Left colon (tissue), 2 donors: ENCODE results near the gene KDM5A. TPM values are rescaled to one million over a fixed set of nuclear protein-coding genes. Genes with fewer than 3 reads are reported as not detected.
"Not testable (repeated sequence)": the region's sequence is repeated elsewhere in the genome, so short reads cannot be mapped to it uniquely, and the experiment has no call there.

Source experiments
- ATAC-seq: fragments of 200-7000 bp; cut with Tn5 transposase; one replicate; pipeline ENCODE4 v1.9.1; 2020; ENCODE audit warnings: mild to moderate bottlenecking, moderate library complexity
- DNase-seq, 2 donors: peaks; one replicate each; pipeline ENCODE4 v3.0.0-alpha.2; 2020
- intact Hi-C, 2 donors: fragments of 100-400 bp; cut with DNase I in 1 of 2; cut with micrococcal nuclease in 1 of 2; formaldehyde crosslinking; loops; one replicate each; pipeline versions ENCODE4 v1.11.2 to v1.14.0; 2022; cut with DNase I, micrococcal nuclease
- long read RNA-seq: library from polyadenylated mRNA; unstranded; transcript quantifications from one replicate; pipeline ENCODE4 v2.0.0, GENCODE V29; 2021
- total RNA-seq, 2 donors: library from RNA; stranded (reverse); fragmentation: NEBNext Ultra II Directional; extraction: Animal tissue kit (Norgen Biotek cat#: 25700); gene quantifications; one replicate each; pipeline ENCODE4 v1.2.1, GENCODE V29; 2021
- donor health status: DM: no; HTN: no; CAD: no.
- donor health status: DM: yes; HTN: yes; CAD: no.

KDM5A gene
- total RNA-seq: 10 to 100 TPM; 48.7 to 63.5 TPM
- long read RNA-seq, transcript KDM5A-203 (2 exons, 401 nt): major isoform, 10 of 53 reads
- long read RNA-seq, partial matches to known transcripts: 34 of 53 reads
- long read RNA-seq, other reads (novel, unspliced or antisense): 9 of 53 reads

DNA sequence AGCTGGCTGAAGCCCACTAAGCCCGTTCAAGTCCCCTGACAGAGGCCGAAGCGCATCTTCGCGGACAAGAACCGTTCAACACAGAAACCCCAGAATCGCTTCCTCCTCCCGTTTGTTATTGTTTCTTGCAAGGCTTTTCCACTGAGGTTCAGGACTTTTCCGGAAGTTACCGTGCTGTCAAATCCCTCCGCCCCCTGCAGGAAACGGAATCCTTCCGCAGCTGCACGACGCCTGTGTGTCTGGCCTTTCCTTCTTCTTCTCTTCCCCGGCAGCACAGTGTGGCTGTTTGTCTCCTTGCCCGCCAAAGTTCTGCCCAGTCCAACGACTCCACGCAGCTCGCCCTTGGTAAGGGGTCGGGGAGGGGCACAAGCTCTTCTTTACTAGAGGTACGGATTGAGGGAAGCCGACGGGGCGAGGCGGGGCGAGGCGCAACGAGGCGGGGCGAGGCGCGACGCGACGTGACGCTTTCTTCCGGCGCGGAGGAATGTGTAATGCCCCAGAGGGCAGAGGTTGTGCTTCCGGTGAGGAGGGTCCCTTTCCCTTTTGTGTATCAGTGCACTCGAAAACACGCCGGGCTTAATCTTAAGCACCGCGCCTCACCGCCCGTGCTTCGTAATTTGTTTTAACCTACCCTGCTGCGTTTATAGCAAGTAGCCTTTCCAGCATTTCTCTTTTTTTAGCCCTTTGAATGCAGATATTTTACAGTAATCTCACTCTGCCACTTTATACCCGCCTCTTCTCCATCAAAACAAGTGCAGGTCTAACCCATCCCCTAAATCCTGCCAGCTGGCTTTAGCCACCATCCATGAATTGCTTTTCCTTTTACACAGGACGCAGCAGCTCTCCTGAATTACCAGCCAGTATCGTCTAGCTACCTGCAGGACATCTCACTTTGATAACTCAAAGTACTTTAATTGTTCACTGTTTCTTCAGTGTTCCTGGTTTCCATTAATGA lies at the start of gene KDM5A:
TSS of gene KDM5A (minus strand) at position 179 of the 955 bp plus-strand sequence. CDS start 229 bp downstream, outside the sequence.
- DNase-seq (peak; percentile 89 to 91), ATAC-seq (peak; percentile 97)
- intact Hi-C loops: no loop called here

DNA sequence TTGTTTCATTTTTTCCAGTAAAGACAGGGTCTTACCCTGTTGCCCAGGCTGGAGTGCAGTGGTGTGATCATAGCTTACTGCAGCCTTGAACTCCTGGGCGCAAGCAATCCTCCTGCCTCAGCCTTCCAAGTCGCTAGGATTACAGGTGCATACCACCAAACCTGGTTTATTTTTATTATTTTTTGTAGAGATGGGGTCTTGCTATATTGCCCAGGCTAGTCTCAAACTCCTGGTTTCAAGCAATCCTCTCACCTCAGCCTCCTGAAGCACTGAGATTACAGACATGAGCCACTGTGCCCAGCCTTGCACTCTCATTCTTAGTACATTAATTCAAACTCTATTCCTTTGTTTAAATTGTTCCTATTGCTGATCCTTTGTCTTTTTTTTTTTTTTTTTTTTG lies 46.6 kb upstream of the KDM5A start:
- intact Hi-C loops, DNase-seq: not testable (repeated sequence)

DNA sequence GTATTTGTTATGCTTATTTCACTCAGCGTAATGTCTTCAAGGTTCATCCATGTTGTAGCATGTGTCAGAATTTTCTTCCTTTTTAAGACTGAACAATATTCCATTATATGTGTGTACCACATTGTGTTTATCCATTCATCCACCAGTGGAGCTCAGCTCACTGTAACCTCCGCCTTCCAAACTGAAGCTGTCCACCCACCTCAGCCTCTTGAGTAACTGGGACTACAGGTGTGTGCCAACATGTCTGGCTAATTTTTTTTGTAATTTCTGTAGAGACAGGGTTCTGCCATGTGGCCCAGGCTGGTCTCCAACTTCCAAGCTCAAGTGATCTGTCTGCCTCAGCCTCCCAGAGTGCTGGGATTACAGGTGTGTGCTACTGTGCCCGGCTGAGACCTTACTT lies 33.4 kb upstream of the KDM5A start:
- intact Hi-C loops: no loop called here
- DNase-seq (no peak), ATAC-seq (no peak)

More for the DNA sequence above, 46.6 kb upstream of the KDM5A start:
- ATAC-seq: not testable (repeated sequence)

DNA sequence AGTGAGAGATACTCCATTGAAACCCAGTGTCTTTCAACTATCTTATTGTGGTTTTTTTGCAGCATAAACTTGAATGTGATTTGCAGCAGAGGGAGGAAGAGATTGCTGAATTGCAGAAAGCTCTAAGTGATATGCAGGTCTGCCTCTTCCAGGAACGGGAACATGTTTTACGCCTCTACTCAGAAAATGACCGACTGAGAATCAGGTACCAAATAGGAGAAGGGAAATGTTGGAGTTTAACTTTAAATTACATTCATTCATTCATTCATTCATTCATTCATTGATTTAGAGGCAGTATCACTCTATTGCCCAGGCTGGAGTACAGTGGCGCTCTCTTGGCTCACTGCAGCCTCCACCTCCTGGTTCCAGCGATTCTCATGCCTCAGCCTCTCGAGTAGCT lies 29.3 kb upstream of the KDM5A start:
- intact Hi-C loops: no loop called here
- no peak for ATAC-seq
- DNase-seq: no peak

DNA sequence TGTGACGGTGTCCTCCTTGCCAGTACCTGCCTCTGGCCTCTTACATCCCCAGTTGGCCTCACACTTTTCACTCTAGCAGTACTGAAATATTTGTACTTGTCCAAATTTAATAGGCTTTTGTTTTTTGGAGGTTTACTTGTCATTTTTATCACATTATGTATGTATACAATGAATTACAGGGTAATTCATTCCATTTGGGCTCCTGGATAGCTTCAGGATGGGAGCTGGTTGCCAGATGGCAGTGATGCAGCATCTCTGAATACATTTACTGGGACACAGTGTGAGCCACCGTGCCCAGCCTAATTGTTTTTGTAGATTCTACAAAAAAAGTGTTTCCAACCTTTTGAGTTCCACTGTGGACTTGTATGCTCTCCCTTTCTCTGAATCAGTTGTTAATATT lies 25.7 kb upstream of the KDM5A start:
- intact Hi-C loops: no loop called here
- ATAC-seq (no peak), DNase-seq (no peak)

DNA sequence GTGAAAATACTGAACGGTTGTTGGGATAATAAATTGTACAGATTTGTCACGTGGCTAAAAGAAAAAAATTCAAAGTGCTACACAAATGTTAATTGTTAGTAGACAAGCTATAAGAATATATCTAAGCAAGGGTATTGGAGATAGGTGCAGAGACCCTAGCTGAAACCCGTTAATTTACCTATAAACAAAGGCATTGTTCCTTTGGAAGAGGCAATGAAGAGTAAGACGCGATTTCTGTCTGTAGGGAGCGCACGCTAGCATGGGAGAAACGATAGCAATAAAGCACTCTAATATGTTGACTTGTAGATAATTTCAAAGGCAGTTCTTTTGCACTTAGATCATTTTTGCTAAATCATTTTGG lies 12.9 kb upstream of the KDM5A start:
- ATAC-seq (no peak), DNase-seq (no peak)
- intact Hi-C loops: no loop called here

DNA sequence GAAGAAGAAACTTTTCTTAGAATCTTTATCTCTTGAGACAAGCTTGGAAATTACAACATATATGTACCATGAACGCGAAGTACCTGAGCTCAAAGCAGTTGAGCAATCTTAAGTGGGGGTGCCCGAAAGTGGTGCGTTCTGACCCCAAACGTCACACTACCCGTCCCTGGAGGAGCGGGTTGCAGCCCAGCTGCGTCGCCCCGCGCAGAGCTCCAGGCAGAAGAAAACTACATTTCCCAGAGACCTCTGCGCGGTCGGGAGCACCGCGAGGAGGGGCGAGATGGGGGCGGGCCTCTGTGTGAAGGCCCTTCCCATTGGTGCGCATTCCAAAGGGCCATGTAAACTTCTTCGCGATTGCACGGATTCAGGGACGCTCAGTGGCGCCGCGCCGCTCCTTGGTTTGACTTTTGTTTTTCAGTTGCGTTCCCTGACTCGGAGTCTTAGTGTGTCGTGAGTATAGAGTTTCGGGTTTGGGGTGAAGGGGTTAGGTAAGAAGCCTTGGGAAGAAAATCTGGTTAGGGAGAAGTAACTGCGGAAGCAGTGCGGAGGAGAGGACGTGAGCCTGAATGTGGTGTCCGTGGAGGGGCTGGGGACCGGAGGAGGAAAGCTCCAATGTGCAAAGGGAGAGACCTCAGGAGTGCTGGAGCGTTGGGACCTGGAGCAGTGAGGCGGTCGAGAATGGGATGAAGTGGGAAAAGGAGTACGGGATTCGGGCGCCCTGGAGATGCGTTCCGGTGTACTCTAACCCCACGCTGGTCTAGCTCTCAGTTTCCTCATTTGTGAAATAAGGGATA lies 12.3 kb upstream of the KDM5A start, which contains the start of gene CCDC77:
TSS of gene CCDC77 (plus strand) at position 410 of the 794 bp plus-strand sequence. CDS start 7,740 bp downstream, outside the sequence.
- ATAC-seq: peak; percentile 100
- peak; percentile 87 to 92 for DNase-seq
- intact Hi-C loops: no loop called here

DNA sequence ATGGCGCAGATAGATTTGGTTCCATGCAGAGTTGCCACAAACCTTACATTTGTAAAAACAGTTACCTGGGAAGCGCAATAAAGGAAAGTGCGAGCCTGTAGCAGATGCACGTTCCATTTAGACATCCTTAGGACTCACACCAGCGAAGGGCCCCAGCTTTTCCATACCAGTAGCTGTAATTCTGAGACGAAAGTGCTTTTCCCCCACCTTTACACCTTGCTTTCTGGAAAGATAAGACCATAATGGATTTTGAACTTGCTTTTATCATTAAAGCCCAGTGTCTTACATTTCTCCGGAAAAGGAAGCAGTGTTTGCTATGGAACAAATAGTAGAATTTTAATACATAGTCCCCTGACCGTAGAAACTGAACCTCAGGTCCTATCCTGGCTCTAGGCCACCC lies 11.7 kb upstream of the KDM5A start:
- ATAC-seq (no peak), DNase-seq (no peak)
- intact Hi-C loops: no loop called here

DNA sequence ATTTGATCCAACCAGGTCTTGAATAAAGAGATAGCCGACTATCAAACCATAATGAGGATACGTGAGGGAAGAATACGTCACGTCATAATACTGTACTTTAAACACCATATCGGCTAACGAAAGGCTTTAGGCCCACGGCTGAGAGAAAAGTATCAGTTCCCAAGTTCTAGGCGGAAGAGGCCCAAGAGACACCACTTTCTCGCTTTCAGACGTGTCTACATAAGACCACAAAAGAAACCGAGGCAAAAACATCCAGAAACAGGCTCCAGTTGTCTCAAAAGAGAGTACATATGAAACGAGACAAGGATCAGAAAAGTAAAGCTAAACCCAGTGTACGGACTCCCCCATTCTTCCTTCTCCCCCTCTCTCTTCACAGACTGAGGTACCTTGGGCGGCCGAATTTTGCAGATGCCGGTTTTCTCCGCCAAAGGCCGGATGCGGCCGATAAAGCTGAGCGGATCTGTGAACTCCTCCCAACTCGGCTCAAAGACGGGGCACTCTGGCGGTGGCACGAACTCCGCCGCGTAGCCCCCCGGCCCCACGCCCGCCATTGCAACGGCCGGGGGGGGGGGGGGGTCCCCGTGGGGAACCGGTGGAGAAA lies 479 bp downstream of the KDM5A start:
- intact Hi-C loops: no loop called here
- peak in 1 of 2 donors; percentile 45 for DNase-seq
- peak; percentile 40 for ATAC-seq

DNA sequence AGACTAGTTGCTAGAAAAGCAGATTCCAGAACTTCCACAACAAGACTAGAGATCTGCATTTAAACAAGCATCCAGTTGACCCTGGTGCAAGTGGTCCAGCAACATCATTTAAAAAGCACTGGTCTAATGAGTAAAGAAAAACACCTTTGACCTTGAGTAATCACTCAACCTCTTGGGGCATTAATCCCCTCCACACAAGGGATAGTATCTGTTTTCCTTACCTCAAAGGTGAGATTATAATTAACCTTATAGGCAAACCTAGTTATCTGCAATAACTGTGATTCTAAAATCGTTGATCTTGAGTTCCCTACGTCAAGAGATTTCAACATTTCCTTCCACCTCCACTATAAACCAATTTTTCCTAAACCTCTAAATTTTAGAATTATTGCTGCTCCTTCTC lies 1.1 kb downstream of the KDM5A start:
- no peak for ATAC-seq
- intact Hi-C loops: no loop called here
- no peak for DNase-seq

DNA sequence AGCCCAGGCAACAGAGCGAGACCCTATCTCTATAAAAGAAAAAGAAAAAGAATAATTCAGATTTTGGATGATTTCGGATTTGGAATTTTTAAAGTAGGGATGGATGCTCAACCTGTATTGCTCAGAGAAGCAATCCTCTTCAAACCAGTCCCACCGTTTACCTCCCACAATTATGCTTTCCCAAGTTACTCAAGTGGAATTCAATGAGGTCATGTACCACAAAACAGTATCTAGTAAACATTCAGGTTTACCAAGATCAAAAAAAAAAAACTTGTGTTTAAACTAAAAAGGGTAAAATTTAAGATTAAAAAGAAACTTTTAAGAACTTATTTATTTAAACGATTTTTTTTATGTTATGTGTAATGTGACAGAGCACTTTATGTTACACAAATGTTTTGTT lies 2.5 kb downstream of the KDM5A start:
- no peak for DNase-seq
- ATAC-seq: no peak
- intact Hi-C loops: no loop called here

DNA sequence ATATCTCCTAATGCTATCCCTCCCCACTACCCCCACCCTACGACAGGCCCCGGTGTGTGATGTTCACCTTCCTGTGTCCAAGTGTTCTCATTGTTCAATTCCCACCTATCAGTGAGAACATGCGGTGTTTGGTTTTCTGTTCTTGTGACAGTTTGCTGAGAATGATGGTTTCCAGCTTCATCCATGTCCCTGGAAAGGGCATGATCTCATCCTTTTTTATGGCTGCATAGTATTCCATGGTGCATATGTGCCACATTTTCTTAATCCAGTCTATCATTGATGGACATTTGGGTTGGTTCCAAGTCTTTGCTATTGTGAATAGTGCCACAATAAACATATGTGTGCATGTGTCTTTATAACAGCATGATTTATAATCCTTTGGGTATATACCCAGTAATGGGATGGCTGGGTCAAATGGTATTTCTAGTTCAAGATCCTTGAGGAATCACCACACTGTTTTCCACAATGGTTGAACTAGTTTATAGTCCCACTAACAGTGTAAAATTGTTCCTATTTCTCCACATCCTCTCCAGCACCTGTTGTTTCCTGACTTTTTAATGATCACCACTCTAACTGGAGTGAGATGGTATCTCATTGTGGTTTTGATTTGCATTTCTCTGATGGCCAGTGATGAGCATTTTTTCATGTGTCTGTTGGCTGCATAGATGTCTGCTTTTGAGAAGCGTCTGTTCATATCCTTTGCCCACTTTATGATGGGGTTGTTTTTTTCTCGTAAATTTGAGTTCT lies 18.2 kb downstream of the KDM5A start:
- ATAC-seq, intact Hi-C loops, DNase-seq: not testable (repeated sequence)

DNA sequence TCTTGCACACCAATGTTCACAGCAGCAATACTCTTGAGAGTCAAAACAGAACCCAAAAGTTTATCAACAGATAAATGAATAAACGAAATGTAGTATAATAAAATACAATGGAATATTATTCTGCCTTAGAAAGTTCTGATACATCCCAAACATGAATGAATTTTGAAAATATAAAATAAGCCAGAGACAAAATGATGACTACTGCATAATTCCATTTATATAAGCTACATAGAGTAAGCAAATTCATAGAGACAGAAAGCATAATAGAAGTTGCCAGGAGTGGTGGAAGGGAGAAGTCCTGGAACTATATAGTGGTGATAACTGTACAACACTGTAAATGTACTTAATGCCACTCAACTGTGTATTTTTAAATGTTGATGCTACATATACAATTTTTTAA lies 21.1 kb downstream of the KDM5A start:
- ATAC-seq (no peak), DNase-seq (no peak)
- intact Hi-C loops: no loop called here

DNA sequence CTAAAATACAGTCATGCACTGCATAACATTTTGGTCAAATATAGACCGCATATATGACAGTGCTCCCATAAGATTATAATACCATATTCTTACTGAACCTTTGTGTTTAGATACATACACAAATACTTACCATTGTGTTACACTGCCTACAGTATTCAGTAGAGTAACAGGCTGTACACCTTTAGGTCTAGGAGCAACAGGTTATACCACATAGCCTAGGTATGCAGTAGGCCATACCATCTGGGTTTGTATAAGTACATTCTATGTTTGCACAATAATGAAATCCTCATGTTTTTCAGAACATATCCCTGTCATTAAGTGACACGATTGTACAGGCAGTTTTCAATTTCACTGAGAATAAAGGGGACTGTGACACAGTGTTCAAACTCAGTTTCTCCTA lies 22.3 kb downstream of the KDM5A start:
- intact Hi-C loops: no loop called here
- ATAC-seq (no peak), DNase-seq (no peak)

DNA sequence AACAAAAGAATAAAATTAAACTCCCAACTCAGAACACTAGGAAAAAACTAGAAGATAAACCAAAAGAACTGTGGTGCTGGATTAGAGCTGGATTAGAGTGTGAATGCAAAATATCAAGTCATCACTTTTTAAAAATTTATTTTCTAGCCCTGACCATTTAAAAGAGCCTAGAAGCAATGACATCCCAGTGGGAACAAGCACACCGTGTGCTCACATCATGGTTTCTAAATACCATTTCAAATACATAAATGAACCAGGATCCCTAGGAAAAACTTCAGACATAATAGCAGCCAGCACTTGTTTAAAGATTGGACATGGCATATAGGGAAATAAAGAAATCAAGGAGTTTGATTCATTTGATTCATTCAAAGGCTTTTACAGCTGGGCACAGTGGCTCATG lies 30.0 kb downstream of the KDM5A start:
- intact Hi-C loops: no loop called here
- ATAC-seq (no peak), DNase-seq (no peak)

DNA sequence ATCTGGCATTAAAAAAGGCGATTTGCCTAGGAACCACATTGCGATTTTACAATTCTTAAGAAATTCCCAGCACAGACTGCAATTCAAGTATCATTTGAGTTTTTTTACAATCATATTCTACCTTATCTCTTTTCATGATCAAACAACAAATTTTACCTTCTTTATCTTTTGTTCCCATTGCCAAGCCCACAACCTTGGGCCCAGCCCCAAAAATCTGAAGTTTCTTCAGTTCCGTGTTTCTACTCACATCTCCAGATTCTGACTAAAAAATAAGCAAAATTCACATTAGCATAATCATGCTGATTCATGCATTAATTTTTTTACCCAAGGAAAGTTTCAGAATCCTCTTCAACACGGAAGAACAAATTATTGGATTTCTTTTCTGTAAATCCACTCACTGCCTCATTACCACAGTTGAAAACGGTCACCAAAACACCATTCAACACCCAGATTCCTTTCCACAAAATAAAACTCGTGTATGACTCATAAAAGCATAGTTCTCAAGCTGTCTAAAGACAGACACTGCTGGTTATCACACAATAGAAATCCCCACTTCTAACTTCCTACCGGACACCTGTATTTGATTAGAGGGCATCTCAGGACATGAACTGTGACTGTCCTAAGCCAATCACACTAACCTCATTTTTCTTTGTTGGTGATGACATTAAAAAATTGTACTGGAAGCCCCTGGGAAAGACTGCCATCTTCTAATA lies 32.7 kb downstream of the KDM5A start:
- DNase-seq: no peak
- intact Hi-C loops: no loop called here
- peak; percentile 62 for ATAC-seq

DNA sequence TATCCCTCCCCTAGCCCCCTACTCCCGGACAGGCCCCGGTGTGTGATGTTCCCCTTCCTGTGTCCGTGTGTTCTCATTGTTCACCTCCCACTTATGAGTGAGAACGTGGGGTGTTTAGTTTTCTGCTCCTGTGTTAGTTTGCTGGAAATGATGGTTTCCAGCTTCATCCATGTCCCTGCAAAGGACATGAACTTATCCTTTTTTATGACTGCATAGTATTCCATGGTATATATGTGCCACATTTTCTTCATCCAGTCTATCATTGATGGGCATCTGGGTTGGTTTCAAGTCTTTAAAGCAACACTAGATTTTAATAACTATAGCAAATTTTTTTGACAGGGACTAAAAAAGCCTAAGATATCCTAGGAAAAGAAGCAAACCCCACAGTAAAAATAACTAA lies 37.9 kb downstream of the KDM5A start:
- DNase-seq, intact Hi-C loops, ATAC-seq: not testable (repeated sequence)

DNA sequence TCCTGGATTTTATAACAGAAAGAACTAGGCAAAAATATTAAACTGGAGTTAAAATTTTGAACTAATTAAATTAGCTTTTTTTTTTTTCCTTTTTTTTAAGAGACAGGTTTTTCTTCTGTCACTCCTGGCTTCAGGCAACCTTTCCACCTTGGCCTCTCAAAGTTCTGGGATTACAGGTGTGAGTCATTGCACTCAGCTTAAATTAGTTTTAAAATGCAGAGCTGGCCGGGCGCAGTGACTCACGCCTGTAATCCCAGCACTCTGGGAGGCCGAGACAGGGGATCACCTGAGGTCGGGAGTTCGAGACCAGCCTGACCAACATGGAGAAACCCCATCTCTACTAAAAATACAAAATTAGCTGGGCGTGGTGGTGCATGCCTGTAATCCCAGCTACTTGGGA lies 39.5 kb downstream of the KDM5A start:
- DNase-seq, intact Hi-C loops, ATAC-seq: not testable (repeated sequence)
